Measurements from ENCODE around the gene CLASRP.

The CLASRP gene

GRCh38 chr19:45032421-45032820 is 6.4 kb upstream of the CLASRP start:
- peaks cover 66% of the 10 kb centered on the region for H3K36me3 ChIP-seq (ENCODE audit: control insufficient read depth, low read length)
- no peaks in the 10 kb centered on the region for H4K20me1 ChIP-seq (ENCODE audit: control insufficient read depth, insufficient read depth, low read depth, low read length)
- no peak overlapping the region for H3K4me2 ChIP-seq (ENCODE audit: low read length)
- no peak overlapping the region for H3K4me3 ChIP-seq (ENCODE audit: low read length)
- no peaks in the 10 kb centered on the region for H3K9me3 ChIP-seq (ENCODE audit: control insufficient read depth, insufficient read depth, low read length)
- no peak for TF ChIP-seq EZH2phosphoT487 (IDR thresholded peaks at IDR 0.05; ENCODE audit: borderline replicate concordance, low read length)
- no peak for TF ChIP-seq CTCF (IDR thresholded peaks at IDR 0.05; ENCODE audit: low read depth, low read length, poor library complexity, severe bottlenecking)
- peaks cover 4% of the 10 kb centered on the region; the same call in 1 of the 2 replicates for H3F3A ChIP-seq (ENCODE audit: control insufficient read depth, insufficient read depth)
- H3K9me2 ChIP-seq (replicated peaks; ENCODE audit: control insufficient read depth, low read length) = no peaks in the 10 kb centered on the region
- H3K4me1 ChIP-seq (ENCODE audit: control insufficient read depth, low read length) = no peaks in the 10 kb centered on the region
- H3K79me2 ChIP-seq (ENCODE audit: control insufficient read depth, low read length) = no peaks in the 10 kb centered on the region
- no peaks in the 10 kb centered on the region for H3K27me3 ChIP-seq (ENCODE audit: control insufficient read depth, low read length)
- H3K27ac ChIP-seq (ENCODE audit: low read depth, low read length) = no peak overlapping the region

GRCh38 chr19:45035755-45036154 is 3.1 kb upstream of the CLASRP start:
- H3K79me2 ChIP-seq (ENCODE audit: control insufficient read depth, low read length) = peaks cover 19% of the 10 kb centered on the region
- H3K27me3 ChIP-seq (ENCODE audit: control insufficient read depth, low read length) = no peaks in the 10 kb centered on the region
- no peak overlapping the region for H3K4me3 ChIP-seq (ENCODE audit: low read length)
- H3K4me2 ChIP-seq (ENCODE audit: low read length) = no peak overlapping the region
- H3K9me3 ChIP-seq (ENCODE audit: control insufficient read depth, insufficient read depth, low read length) = no peaks in the 10 kb centered on the region
- peaks cover 14% of the 10 kb centered on the region for H4K20me1 ChIP-seq (ENCODE audit: control insufficient read depth, insufficient read depth, low read depth, low read length)
- H3K9me2 ChIP-seq (replicated peaks; ENCODE audit: control insufficient read depth, low read length) = no peaks in the 10 kb centered on the region
- TF ChIP-seq CTCF (IDR thresholded peaks at IDR 0.05; ENCODE audit: low read depth, low read length, poor library complexity, severe bottlenecking) = no peak
- no peak for TF ChIP-seq EZH2phosphoT487 (IDR thresholded peaks at IDR 0.05; ENCODE audit: borderline replicate concordance, low read length)
- H3K4me1 ChIP-seq (ENCODE audit: control insufficient read depth, low read length) = peaks cover 22% of the 10 kb centered on the region
- no peak overlapping the region for H3K27ac ChIP-seq (ENCODE audit: low read depth, low read length)
- H3K36me3 ChIP-seq (ENCODE audit: control insufficient read depth, low read length) = peaks cover 65% of the 10 kb centered on the region
- H3F3A ChIP-seq (ENCODE audit: control insufficient read depth, insufficient read depth) = peaks cover 6% of the 10 kb centered on the region; the same call in 1 of the 2 replicates

GRCh38 chr19:45037393-45038169 is 1.3 kb upstream of the CLASRP start:
- no peak for TF ChIP-seq CTCF (IDR thresholded peaks at IDR 0.05; ENCODE audit: low read depth, low read length, poor library complexity, severe bottlenecking)
- TF ChIP-seq EZH2phosphoT487 (IDR thresholded peaks at IDR 0.05; ENCODE audit: borderline replicate concordance, low read length) = no peak
- peaks cover 20% of the 10 kb centered on the region for H4K20me1 ChIP-seq (ENCODE audit: control insufficient read depth, insufficient read depth, low read depth, low read length)
- no peaks in the 10 kb centered on the region for H3K9me3 ChIP-seq (ENCODE audit: control insufficient read depth, insufficient read depth, low read length)
- no peaks in the 10 kb centered on the region for H3K9me2 ChIP-seq (replicated peaks; ENCODE audit: control insufficient read depth, low read length)
- H3F3A ChIP-seq (ENCODE audit: control insufficient read depth, insufficient read depth) = peaks cover 6% of the 10 kb centered on the region; the same call in 1 of the 2 replicates
- no peak overlapping the region for H3K27ac ChIP-seq (ENCODE audit: low read depth, low read length)
- peaks cover 36% of the 10 kb centered on the region for H3K4me1 ChIP-seq (ENCODE audit: control insufficient read depth, low read length)
- H3K4me2 ChIP-seq (ENCODE audit: low read length) = peak overlapping the region; percentile 60; the same call in 1 of the 2 replicates
- peaks cover 36% of the 10 kb centered on the region for H3K79me2 ChIP-seq (ENCODE audit: control insufficient read depth, low read length)
- no peak overlapping the region for H3K4me3 ChIP-seq (ENCODE audit: low read length)
- H3K36me3 ChIP-seq (ENCODE audit: control insufficient read depth, low read length) = peaks cover 72% of the 10 kb centered on the region
- H3K27me3 ChIP-seq (ENCODE audit: control insufficient read depth, low read length) = no peaks in the 10 kb centered on the region
